GM08714 (cell line): ENCODE data around the gene TCHH.
"Not testable (repeated sequence)": the region's sequence is repeated elsewhere in the genome, so short reads cannot be mapped to it uniquely, and the experiment has no call there.

Source experiments
- H3K4me3 ChIP-seq: fragments of 200-500 bp; sonication (Bioruptor generic); 2 replicates; pipeline ENCODE4 v1.5.1; 2014; ENCODE audit warnings: mild to moderate bottlenecking, low read length, inconsistent platforms
- ZNF274 ChIP-seq: IDR thresholded peaks from 2 replicates; pipeline ENCODE4 v1.6.1; 2012; ENCODE audit warnings: mild to moderate bottlenecking, low read depth, low read length

TCHH gene

DNA sequence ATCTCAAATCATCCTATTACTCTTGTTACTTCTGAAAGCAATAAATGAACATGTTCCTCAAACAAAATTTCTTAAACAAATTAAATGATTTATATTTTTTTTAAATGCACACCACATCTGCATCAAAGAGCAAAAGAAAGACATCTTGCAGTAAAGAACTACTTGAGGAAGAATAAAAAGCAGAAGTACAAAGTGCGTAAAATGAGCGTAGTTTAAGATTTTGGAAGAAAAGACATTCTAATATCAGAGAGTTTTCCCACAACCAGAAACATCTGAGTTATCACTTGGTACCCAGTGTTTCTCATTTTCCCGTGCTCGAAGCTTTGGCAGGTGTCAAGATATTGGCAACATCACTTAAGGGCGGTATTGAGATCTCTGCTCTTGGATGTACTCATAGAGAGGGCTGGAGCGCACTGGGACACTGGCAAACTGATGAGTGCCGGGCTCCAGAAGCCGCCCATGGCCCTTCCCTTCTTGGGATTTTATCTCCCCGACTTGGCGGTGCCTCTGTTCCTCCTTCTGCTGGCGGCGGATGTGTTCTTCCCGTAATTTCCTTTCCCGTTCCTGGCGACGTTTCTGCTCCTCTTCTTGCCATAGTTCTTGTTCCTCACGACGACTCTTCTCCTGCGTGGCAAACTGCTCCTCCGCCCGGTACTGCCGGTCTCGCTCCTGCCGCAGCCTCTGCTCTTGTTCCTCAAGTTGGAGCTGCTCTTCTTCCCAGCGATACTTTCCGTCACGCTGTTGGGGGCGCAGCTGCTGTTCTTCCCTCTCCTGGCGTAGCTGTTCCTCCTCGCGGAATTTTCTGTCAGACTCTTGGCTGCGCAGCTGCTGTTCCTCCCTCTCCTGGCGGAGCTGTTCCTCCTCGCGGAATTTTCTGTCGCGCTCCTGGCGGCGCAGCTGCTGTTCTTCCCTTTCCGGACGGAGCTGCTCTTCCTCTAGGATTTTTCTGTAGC is 7.9 kb downstream of the TCHH start:
- no peak for TF ChIP-seq ZNF274
- H3K4me3 ChIP-seq, result no peak overlapping the region

DNA sequence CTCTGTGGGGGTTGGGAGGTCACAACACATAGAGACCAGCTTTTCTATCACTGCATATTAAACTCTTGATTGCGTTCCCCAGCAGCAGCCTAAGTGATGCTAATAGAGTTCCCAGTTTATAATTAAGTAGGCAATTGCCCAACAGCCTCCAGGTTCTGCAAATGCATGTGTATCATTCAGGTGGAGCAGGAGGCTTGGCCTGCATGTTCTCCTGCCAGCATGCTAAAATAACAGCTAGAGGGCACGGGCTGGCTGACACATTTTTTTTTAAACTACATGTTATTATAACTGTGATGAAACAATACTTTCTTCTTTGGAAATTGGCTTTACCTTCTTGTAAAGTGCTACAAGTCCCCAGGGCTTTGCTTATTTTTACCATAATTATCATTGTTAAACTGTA is 10.4 kb downstream of the TCHH start:
- TF ChIP-seq ZNF274, result no peak
- no peak overlapping the region for H3K4me3 ChIP-seq

DNA sequence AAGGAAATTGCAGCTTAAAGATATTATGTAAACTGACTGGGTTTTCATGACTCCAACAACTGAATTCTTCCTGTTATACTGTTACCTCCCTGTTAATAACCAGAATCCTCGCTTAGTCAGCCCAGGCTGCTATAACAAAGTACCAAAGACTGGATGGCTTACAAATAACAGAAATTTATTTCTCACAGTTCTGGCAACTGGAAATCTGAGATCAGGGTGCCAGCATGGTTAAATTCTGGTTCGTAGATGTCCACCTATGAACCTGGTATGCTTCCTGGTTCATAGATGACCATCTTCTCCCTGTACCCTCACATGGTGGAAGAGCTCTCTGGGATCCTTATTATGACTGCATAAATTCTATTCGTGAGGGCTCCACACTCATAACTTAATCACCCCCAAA is 18.3 kb downstream of the TCHH start:
- no peak overlapping the region for H3K4me3 ChIP-seq
- no peak for TF ChIP-seq ZNF274

DNA sequence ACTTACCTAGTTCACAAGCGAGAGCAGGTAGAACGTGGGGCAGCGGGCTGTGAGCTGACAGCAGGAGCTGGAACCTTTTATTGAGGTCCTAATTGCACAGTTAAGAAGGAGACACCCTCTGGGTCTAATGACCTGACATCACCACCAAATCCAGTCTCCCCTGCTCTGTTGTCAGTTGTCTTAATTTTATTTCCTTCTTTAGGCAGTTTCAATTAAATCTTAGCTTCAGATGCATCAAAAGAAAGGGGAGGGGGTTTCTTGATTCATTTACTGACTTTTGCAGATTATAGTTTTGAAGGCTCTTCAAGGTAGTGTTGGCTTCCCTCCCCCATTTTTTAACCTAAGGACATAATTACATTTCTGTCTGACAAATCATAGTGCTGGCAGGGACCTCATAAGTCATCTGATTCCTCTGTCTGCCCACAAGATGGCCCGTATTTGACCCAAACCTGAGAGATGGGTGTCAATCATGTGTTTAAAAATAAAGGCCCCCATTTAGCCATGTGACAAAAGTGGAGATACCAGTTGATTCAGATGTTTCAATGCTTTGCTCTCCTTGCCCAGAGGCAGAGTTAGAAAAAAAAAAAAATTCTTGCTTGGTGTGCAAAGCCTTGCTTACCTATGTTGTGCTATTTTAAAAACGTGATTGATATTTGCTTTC is 26.1 kb downstream of the TCHH start, which contains the start of gene TCHHL1:
TSS of gene TCHHL1 (minus strand) at position 51 of the 661 bp plus-strand sequence. CDS start 921 bp downstream, outside the sequence.
- no peak within 1 kb of the TSS for H3K4me3 ChIP-seq
- TF ChIP-seq ZNF274, result no peak

DNA sequence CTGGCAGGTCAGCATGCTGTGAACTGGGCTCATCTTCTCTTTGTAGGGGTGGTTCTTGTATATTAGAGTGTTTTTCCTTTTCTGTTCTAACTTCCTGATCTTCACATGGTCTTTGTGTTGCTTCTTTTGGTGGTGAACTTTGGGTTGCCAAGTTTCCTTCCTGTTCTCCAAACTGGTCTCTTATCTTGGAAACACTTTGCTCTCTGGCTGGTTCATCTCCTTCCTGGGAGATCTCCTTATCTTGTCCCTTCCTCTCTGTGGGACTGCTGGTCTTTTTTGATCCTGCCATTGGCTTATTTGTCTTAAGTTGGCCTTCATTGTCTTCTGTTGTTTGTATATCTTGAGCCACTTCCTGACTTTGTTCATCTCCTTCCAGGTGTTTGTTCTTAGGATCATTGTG is 28.5 kb downstream of the TCHH start:
- TF ChIP-seq ZNF274, result no peak
- no peak overlapping the region for H3K4me3 ChIP-seq

DNA sequence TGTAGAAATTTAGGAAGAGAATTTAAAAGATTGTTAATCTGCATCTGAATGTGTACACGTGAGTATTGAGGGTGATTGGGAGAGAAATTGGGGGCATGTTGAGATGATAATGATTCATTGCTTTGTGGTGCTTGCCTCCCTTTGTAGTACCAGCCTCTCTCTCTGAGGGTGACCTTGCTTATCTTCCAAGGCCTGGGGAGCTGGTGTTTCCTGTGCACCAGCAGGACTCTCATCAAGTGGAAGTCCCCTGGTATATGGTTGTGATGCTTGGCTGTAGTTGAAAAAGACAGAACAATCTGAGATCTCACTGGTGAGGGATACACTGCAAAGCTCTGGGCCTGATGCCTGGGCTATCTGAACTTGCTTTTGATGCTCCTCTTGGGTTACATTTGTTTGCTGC is 30.4 kb downstream of the TCHH start:
- no peak for TF ChIP-seq ZNF274
- H3K4me3 ChIP-seq, result no peak overlapping the region

DNA sequence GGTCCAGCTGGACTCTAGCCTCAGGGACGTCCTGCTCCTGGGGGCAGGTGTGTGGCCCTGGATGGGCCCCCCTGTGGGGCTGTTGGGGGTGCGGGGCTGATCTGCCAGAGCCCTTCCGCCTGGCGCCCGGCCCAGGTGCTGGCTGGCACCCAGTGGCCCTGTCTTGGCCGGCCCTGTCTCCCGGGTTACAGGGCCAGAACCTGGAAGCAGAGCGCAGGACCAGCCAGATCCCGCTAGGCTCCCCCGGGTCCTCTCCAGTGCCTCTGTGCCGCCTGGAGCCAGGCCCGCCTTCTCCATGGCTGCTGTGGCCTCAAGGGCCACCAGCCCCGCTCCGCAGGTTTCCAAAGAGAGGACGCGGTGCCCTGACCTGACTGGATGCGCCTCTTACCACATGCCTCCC is 34.2 kb downstream of the TCHH start:
- not testable (repeated sequence) for H3K4me3 ChIP-seq

DNA sequence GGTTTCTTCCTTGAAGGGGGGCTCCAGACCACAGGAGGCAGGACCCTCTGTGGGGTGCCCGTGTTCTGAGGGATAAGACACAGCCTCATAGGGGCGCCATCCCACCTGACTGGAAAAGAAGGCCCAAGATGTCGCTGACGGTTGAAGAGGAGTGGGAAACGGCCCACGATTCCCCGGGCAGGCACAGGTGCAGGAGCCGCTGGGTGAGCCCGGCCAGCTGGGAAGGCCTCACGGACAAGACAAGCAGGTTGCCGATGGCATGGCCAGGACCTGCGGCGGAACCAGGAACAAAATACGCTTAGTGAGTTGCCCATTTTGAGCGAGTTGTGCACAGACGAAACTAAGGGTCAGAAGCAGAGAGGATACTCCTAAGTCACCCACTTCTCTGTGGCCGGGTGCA is 34.8 kb downstream of the TCHH start:
- H3K4me3 ChIP-seq, result not testable (repeated sequence)

DNA sequence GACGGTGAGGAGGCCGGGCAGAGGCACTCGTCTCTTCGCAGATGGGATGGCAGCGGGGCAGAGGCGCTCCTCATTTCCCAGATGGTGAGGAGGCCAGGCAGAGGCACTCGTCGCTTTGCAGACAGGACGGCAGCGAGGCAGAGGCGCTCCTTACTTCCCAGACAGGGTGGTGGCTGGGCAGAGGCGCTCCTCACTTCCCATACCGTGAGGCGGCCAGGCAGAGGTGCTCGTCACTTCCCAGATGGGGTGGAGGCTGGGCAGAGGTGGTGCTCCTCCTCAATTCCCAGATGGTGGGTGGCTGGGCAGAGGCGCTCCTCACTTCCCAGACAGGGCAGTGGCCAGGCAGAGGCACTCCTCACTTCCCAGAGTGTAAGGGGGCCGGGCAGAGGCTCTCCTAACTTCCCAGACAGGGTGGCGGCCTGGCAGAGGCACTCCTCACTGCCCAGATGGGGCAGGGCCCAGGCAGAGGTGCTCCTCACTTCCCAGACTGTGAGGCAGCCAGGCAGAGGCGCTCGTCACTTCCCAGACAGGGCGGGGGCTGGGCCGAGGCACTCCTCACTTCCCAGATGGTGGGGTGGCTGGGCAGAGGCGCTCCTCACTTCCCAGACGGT is 36.3 kb downstream of the TCHH start:
- TF ChIP-seq ZNF274, result no peak
- H3K4me3 ChIP-seq, result no peak overlapping the region

DNA sequence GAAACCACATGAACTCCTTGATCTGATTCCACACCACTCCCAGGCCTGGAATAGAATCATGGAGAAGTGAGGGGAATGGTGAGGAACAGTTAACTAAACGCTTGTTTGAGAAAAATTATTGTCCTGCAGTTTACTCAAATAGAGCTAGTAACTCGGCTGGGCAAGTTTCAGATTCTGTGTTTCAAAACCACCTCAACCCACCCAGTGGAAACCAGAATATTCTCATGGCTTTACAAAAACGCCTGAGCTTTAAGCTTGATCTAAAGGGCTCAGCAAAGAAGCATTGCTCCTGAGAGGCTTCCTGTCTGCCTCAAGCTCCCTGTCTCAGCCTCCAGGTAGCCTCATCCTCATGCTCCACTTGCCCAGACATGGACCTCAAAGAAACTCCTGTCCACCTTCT is 42.9 kb downstream of the TCHH start:
- H3K4me3 ChIP-seq, result no peak overlapping the region
- no peak for TF ChIP-seq ZNF274

DNA sequence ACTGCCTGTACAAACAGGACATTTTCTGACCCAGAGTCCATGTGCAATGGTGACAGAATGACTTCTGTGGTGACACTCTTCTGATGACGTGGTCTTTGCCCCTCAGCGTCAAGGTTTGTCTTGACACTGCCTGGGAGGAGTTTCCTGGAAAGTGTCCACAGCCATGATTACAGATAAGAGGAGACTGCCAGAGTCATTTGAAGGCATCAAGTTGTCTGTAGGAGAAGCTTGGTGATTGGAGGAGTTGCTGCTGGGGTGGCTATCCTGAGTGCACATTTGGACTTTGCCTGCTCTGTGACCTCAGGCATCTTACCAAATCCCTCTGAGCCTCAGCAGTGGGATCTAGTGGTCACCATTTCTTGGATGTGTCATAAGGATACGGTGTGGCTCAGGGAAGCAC is 44.1 kb downstream of the TCHH start:
- no peak overlapping the region for H3K4me3 ChIP-seq
- TF ChIP-seq ZNF274, result no peak

DNA sequence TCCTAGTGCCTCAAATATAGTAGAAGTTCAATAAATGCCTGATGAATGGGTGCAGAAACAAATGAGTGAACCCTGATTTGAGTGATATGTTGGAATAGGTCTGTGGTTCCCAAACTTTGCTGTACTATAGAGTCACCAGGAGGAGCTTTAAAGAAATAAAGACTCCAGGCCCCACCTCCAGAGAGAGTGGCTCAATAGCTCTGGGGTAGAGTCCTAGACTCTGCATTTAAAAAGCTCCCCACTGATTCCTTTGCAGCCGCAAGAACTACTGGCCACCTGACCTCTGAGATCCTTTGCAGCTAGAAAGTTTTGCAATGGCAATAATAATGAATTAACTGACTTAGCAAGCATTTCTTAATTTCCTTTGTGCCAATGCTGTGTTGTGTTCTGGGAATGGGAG is 47.3 kb downstream of the TCHH start:
- no peak overlapping the region for H3K4me3 ChIP-seq
- TF ChIP-seq ZNF274, result no peak

DNA sequence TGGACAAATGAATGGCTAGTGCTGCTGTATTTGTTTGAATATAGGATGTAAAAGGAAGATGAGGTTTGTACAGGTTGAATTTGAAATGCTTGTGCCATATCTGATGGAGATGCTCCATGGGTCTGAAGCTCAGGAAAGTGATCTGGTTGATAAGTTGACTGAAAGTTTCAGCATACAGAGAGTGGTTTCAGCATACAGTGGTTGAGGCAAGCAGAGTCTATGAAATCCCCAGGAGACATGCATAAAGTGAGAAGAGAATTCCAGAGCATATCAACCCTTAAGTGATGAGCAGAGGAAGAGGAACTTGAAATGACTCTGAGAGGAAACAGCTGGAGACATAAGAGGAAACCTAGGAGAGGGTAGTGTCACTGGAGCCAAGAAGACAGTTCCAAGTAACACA is 48.1 kb downstream of the TCHH start:
- TF ChIP-seq ZNF274, result no peak
- no peak overlapping the region for H3K4me3 ChIP-seq

DNA sequence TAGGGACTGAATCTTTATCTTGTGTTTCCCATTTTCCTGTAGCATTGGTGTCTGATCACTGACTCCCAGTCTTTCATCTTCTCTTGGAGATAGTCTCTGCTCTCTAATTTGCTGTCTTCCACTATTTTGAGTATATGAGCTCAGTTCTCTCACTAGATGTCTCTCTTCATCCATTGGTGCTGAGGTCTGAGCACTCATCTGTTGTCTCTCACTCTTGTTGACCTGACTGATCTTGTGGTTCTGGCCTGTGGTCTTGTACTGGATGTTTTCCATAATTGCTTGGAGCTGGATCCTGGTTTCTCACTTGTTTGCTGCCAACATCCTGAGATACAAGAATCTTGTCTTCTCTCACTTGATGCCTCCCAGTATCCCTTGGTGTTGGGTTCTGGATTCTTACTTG is 53.3 kb downstream of the TCHH start:
- TF ChIP-seq ZNF274, result no peak
- no peak overlapping the region for H3K4me3 ChIP-seq
